ENCODE results near the gene POLR2I. TPM values are rescaled to one million over a fixed set of nuclear protein-coding genes. Genes with fewer than 3 reads are reported as not detected.

Gene POLR2I
- total RNA-seq, 2 donors from 2014 or later = 76.9 to 121 TPM

GRCh38 chr19:36110487-36111199 is 4.0 kb downstream of the POLR2I start, which contains the start of gene OVOL3:
OVOL3 (plus strand) TSS chr19:36111143; CDS start chr19:36111203, 60 bp downstream.
- no peaks in the 10 kb centered on the region for H3K9me3 ChIP-seq
- DNase-seq (ENCODE audit: low spot score) = no peak
- peaks cover 0 to 11% of the 10 kb centered on the region in 2 donors for H3K4me1 ChIP-seq
- H3K36me3 ChIP-seq = peaks cover 16% of the 10 kb centered on the region
- no peak within 1 kb of the TSS for H3K4me3 ChIP-seq
- H3K27ac ChIP-seq = no peak within 1 kb of the TSS
- TF ChIP-seq CTCF (IDR thresholded peaks at IDR 0.05) = no peak
- no peaks in the 10 kb centered on the region for H3K27me3 ChIP-seq

GRCh38 chr19:36108684-36109083 is 6.0 kb downstream of the POLR2I start:
- Histone ChIP-seq H3K27me3 (no peaks in the 10 kb centered on the region), H3K9me3 (no peaks in the 10 kb centered on the region), H3K4me1 (peaks cover 0 to 6% of the 10 kb centered on the region in 2 donors), H3K36me3 (peaks cover 16% of the 10 kb centered on the region), H3K4me3 (no peak overlapping the region), H3K27ac (no peak overlapping the region)
- TF ChIP-seq CTCF (IDR thresholded peaks at IDR 0.05) = no peak
- DNase-seq (ENCODE audit: low spot score) = no peak

GRCh38 chr19:36106991-36107390 is 7.7 kb downstream of the POLR2I start:
- no peak for TF ChIP-seq CTCF (IDR thresholded peaks at IDR 0.05)
- Histone ChIP-seq H3K36me3 (no peaks in the 10 kb centered on the region), H3K4me3 (no peak overlapping the region), H3K27ac (no peak overlapping the region), H3K9me3 (no peaks in the 10 kb centered on the region), H3K27me3 (no peaks in the 10 kb centered on the region), H3K4me1 (peaks cover 0 to 1% of the 10 kb centered on the region in 2 donors)
- no peak for DNase-seq (ENCODE audit: low spot score)

- Histone ChIP-seq H3K9me3 (no peaks in the 10 kb centered on the region), H3K4me1 (peaks cover 0 to 7% of the 10 kb centered on the region in 2 donors), H3K4me3 (no peak overlapping the region), H3K27ac (no peak overlapping the region), H3K36me3 (no peaks in the 10 kb centered on the region), H3K27me3 (no peaks in the 10 kb centered on the region)
- no peak for TF ChIP-seq CTCF (IDR thresholded peaks at IDR 0.05)
- DNase-seq (ENCODE audit: low spot score) = no peak
Observed at GRCh38 chr19:36106441-36106840, 8.2 kb downstream of the POLR2I start.

- peaks cover 0 to 27% of the 10 kb centered on the region in 2 donors for H3K4me1 ChIP-seq
- no peak overlapping the region for H3K27ac ChIP-seq
- TF ChIP-seq CTCF (IDR thresholded peaks at IDR 0.05) = no peak
Observed at GRCh38 chr19:36103842-36104552, 10.7 kb downstream of the POLR2I start.

More at GRCh38 chr19:36103842-36104552, 10.7 kb downstream of the POLR2I start:
- no peaks in the 10 kb centered on the region for H3K9me3 ChIP-seq
- no peaks in the 10 kb centered on the region for H3K27me3 ChIP-seq
- no peak for DNase-seq (ENCODE audit: low spot score)
- H3K36me3 ChIP-seq = no peaks in the 10 kb centered on the region
- no peak overlapping the region for H3K4me3 ChIP-seq

All from right atrium auricular region (tissue), 2 donors.